ENCODE data around the gene PLXNA4.

DNA sequence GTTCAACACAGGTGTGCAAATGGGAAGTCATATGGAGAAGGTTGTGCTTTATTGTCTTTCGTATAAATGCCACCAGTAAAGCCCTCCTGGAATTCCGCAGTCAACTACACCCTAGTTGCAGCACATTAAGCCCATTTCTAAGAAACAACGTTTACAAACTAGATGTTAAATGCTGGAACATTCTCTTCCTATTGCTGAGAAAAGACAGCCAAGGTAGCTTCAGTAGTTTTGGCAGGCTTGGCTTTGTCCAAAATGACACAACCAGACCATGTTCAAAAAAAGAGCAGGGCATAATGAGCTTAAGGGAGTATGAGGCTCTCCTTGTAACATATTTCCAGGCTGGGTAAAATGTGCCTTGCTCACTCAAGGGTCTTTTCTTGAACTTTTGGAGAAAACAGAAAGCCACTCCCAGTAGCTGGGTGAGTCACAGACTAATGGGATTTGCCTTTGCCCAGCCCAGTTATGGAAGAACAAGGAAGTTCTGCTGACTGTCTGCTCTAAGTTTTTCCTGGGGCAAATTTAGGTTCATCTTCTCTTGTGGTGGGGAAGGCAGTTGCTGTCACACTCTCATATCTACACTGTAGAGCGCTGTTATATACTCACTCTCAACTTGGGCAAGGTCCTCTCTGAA is 238.7 kb downstream of the PLXNA4 start:
- TF ChIP-seq EZH2 (IDR thresholded peaks at IDR 0.05) (no peak), YY1 (IDR thresholded peaks at IDR 0.05; ENCODE audit: extremely low read depth, insufficient replicate concordance, low read depth, low read length) (no peak), RAD21 (IDR thresholded peaks at IDR 0.05; ENCODE audit: low read depth) (no peak), JUND (IDR thresholded peaks at IDR 0.05) (no peak), SP1 (IDR thresholded peaks at IDR 0.05; ENCODE audit: low read depth) (no peak), ZBTB33 (IDR thresholded peaks at IDR 0.05; ENCODE audit: extremely low read depth, insufficient replicate concordance, low read length) (no peak), CTCF (IDR thresholded peaks at IDR 0.05 in 2 of 3, conservative IDR thresholded peaks at IDR 0.05 in 1 of 3; ENCODE audit: borderline replicate concordance in 1 of 3, insufficient read depth in 1 of 3, low read depth in 2 of 3, low read length in 2 of 3) (no peak), POLR2AphosphoS5 (IDR thresholded peaks at IDR 0.05; ENCODE audit: low read depth, low read length) (no peak), MAX (IDR thresholded peaks at IDR 0.05) (no peak), EZH2phosphoT487 (IDR thresholded peaks at IDR 0.05; ENCODE audit: borderline replicate concordance) (no peak)
- TF ChIP-seq, protein P1, sequence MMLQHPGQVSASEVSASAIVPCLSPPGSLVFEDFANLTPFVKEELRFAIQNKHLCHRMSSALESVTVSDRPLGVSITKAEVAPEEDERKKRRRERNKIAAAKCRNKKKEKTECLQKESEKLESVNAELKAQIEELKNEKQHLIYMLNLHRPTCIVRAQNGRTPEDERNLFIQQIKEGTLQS (IDR thresholded peaks at IDR 0.05), result no peak
